H1 (cell line): ENCODE results near the gene RNF186. TPM values are rescaled to one million over a fixed set of nuclear protein-coding genes. Genes with fewer than 3 reads are reported as not detected.

Experiments
- CEBPB ChIP-seq: IDR thresholded peaks from 2 replicates; pipeline ENCODE4 v1.6.1; 2012; ENCODE audit warnings: low read depth, low read length
- CHD7 ChIP-seq: fragments of 300-600 bp; sonication (generic); IDR thresholded peaks from 2 replicates; pipeline ENCODE4 v1.7.1; 2012; ENCODE audit warnings: low read length, moderate library complexity, mild to moderate bottlenecking, inconsistent platforms; ENCODE audit not compliant: insufficient replicate concordance
- CTBP2 ChIP-seq: IDR thresholded peaks from 2 replicates; pipeline ENCODE4 v1.7.0; 2011; ENCODE audit warnings: borderline replicate concordance, mild to moderate bottlenecking, moderate library complexity, mixed read lengths, low read length; ENCODE audit not compliant: insufficient read depth, insufficient read length
- E2F6 ChIP-seq: IDR thresholded peaks from 2 replicates; pipeline ENCODE4 v1.6.1; 2012; ENCODE audit warnings: inconsistent platforms
- KDM5A ChIP-seq: fragments of 200-600 bp; IDR thresholded peaks from 2 replicates; pipeline ENCODE4 v1.7.1; 2012; ENCODE audit warnings: mild to moderate bottlenecking, low read length, inconsistent platforms, mixed read lengths
- RNF2 ChIP-seq: fragments of 200-900, 300-1000 bp; sonication (generic); IDR thresholded peaks from 2 replicates; pipeline ENCODE4 v1.7.1; 2016; ENCODE audit warnings: borderline replicate concordance, low read depth, mild to moderate bottlenecking, antibody characterized with exemption, low read length; ENCODE audit not compliant: poor library complexity, severe bottlenecking; ENCODE audit errors: missing control alignments
- RXRA ChIP-seq: IDR thresholded peaks from 2 replicates; pipeline ENCODE4 v1.6.1; 2011; ENCODE audit warnings: low read depth, mild to moderate bottlenecking, low read length, moderate library complexity; ENCODE audit not compliant: insufficient read depth
- SAP30 ChIP-seq: fragments of 300-600 bp; sonication (generic); IDR thresholded peaks from 2 replicates; pipeline ENCODE4 v1.7.1; 2012; ENCODE audit warnings: low read length, moderate library complexity, mild to moderate bottlenecking, inconsistent platforms; ENCODE audit not compliant: insufficient read depth, insufficient replicate concordance
- TCF12 ChIP-seq: IDR thresholded peaks from 2 replicates; pipeline ENCODE4 v1.6.1; 2011; ENCODE audit warnings: low read depth, mild to moderate bottlenecking, low read length
- polyA plus RNA-seq, 7 experiments: library from polyadenylated mRNA; depleted of rRNA in 3 of 7; stranded (reverse) in 5 of 7; unstranded in 2 of 7; fragments of >200 nt in 5 of 7; fragments of 200-250 nt in 2 of 7; gene quantifications; 1 replicate in 5 of 7; 2 replicates in 1 of 7; 4 replicates in 1 of 7; pipeline versions ENCODE4 v1.2.1 to v1.2.3, GENCODE V29; 2011 to 2013; ENCODE audit warnings: missing spikeins in 2 of 7, mixed read lengths in 2 of 7
- total RNA-seq: library from RNA; stranded (reverse); fragmentation: NEBNext Ultra II Directional; extraction: Animal tissue kit (Norgen Biotek cat#: 25700); gene quantifications from 2 replicates; pipeline ENCODE4 v1.2.1, GENCODE V29; 2021

RNF186 gene
- total and polyA plus RNA-seq, 2 of the 8 experiments (the other 6 are each of a cell fraction or from before 2014, with no cell fraction given) = not detected

DNA sequence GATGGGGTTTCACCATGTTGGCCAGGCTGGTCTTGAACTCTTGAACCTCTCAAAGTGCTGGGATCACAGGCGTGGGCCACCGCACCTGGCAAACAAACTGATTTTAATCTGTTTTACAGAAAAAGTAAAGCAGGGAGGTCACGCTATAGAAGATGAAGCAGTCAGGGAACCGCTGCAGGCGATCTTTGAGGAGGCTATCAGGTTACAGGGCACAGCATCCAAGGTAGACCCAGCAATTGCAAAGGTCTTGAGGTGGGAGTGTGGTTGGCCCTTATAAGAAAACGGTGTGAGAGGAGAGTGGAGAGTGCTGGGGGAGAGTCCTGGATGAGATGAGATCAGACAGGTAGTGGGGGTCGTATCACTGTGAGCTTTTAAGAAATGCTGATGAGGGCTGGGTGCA is 12.8 kb downstream of the RNF186 start (continued):
- TF ChIP-seq CHD7 (no peak), RNF2 (no peak), TCF12 (no peak), RXRA (no peak), CEBPB (no peak), E2F6 (no peak), CTBP2 (no peak), SAP30 (no peak), KDM5A (no peak)
